Coronary artery (tissue), 2 donors: Measurements from ENCODE around the gene IL2RA.
"Not testable (repeated sequence)": the region's sequence is repeated elsewhere in the genome, so short reads cannot be mapped to it uniquely, and the experiment has no call there.

Experiments used
- DNase-seq: peaks from one replicate; pipeline ENCODE4 v3.0.0-alpha.2; 2017; ENCODE audit warnings: low spot score
- H3K27ac ChIP-seq, 2 donors: fragments of 200-600 bp; sonication (generic); one replicate each; pipeline ENCODE4 v1.5.1; 2016 to 2019
- H3K4me3 ChIP-seq: fragments of 200-600 bp; sonication (generic); 2 replicates; pipeline ENCODE4 v1.5.1; 2016; ENCODE audit warnings: mild to moderate bottlenecking, moderate library complexity
- TF ChIP-seq, protein P1 (sequence below): fragments of 200-600 bp; sonication (generic); IDR thresholded peaks from one replicate; pipeline ENCODE4 v1.5.1; 2019; ENCODE audit warnings: antibody characterized with exemption

Gene IL2RA

DNA sequence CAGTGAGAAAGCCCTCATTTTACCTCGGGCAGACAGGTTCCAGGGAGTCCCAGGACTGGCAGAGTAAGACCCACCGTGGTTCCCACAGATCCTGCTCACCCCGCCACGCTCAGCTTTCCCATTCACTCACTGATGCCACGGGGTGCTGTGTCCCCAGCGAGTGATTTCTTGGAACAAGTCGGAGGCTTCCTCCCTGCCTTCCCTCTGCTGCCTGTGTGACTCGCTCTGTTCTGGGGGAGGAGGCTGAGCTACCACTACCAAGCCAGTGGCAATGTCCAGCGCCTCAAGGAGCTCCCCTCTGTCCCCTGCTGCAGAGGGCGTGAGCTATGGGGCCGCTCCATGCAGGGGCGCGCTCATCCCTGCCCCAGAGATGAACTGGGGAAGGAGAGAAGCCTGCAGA, 97.4 kb downstream of the IL2RA start:
- Histone ChIP-seq H3K4me3 (no peak overlapping the region), H3K27ac (no peak overlapping the region)
- TF ChIP-seq, protein P1, sequence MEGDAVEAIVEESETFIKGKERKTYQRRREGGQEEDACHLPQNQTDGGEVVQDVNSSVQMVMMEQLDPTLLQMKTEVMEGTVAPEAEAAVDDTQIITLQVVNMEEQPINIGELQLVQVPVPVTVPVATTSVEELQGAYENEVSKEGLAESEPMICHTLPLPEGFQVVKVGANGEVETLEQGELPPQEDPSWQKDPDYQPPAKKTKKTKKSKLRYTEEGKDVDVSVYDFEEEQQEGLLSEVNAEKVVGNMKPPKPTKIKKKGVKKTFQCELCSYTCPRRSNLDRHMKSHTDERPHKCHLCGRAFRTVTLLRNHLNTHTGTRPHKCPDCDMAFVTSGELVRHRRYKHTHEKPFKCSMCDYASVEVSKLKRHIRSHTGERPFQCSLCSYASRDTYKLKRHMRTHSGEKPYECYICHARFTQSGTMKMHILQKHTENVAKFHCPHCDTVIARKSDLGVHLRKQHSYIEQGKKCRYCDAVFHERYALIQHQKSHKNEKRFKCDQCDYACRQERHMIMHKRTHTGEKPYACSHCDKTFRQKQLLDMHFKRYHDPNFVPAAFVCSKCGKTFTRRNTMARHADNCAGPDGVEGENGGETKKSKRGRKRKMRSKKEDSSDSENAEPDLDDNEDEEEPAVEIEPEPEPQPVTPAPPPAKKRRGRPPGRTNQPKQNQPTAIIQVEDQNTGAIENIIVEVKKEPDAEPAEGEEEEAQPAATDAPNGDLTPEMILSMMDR = no peak
- DNase-seq = no peak

- H3K4me3 ChIP-seq = no peak overlapping the region
- no peak for DNase-seq
- H3K27ac ChIP-seq = no peak overlapping the region
- TF ChIP-seq, protein P1 = no peak
Observed at GRCh38 chr10:5963591-5963990, 98.6 kb downstream of the IL2RA start.

GRCh38 chr10:5963071-5963470, 99.1 kb downstream of the IL2RA start:
- H3K4me3 ChIP-seq = no peak overlapping the region
- TF ChIP-seq, protein P1 = no peak
- H3K27ac ChIP-seq = no peak overlapping the region
- DNase-seq = no peak

DNA sequence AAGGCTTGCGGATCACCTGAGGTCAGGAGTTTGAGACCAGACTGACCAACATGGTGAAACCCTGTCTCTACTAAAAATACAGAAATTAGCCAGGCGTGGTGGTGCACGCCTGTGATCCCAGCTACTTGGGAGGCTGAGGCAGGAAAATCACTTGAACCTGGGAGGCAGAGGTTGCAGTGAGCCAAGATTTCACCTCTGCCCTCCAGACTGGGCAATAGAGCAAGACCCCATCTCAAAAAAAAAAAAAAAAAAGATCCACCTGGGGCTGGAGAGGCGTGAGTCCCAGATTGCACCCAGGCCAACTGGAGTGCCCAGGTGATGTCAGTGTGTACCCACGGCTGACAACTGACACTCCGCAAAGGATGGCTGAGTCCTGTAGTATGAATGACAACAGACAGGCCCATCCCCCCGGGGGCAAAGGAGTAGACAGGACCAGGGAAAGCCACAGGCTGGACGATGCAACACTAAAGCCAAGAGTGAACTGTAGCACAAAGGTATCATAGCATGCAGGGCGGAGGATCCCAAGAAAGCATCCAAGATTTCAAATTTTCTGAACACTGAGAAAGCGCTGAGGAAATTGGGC, 99.7 kb downstream of the IL2RA start:
- DNase-seq, H3K27ac ChIP-seq: not testable (repeated sequence)

DNA sequence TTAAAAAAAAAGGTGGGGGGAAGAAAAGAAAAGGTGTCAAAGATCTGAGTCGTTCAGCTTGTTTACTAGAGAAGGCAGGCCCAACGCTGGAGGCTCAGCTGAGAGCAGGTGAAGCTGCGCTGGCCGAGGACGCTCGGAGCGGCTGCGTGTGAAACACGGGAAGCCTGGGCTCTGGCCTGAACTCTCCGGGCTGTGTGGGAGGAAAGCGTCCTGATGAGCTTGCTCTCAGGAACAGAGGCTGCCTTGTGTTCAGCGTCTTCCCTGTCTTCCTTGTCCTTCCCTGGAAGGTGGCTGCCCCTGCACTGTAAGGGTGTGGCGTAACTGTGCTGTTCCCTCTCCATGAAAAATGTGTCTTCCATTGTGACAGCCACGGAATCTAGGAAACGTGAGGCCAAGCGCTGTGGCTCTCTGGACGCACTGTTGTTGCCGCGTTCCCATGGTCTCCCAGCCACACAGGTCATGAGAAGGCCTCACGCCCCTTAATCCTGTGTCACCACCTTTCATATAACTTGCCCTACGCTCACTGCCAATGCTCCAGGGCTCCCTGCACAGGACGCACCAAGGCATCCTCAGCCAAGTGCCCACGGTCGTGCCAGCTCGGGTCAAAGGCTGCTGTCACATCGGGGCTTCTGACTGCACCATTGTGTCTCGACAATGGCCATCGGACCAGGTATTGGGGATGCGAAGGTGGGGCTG, 100.6 kb downstream of the IL2RA start:
- DNase-seq = no peak
- TF ChIP-seq, protein P1 = no peak
- Histone ChIP-seq H3K4me3 (no peak overlapping the region), H3K27ac (no peak overlapping the region)

More for the DNA sequence above, 99.7 kb downstream of the IL2RA start:
- not testable (repeated sequence) for H3K4me3 ChIP-seq

GRCh38 chr10:5960973-5961275, 101.2 kb downstream of the IL2RA start:
- H3K27ac ChIP-seq, DNase-seq, H3K4me3 ChIP-seq: not testable (repeated sequence)
